Stimulated activated CD4-positive, alpha-beta T cell treated with anti-CD3 and anti-CD28 coated beads, TNF-alpha, amount 100 ng/mL, for 48 hours (primary cell): ENCODE measurements around the gene COG2.

Experiments used
- DNase-seq, 3 donors: peaks; one replicate each; pipeline ENCODE4 v3.0.0-alpha.2; 2020; ENCODE audit warnings: low read depth in 3 of 3

Gene COG2

GRCh38 chr1:230700132-230700531 lies 57.9 kb downstream of the COG2 start:
- no peak for DNase-seq

- DNase-seq = no peak
These were observed 59.2 kb downstream of the COG2 start for GRCh38 chr1:230701434-230701833.

GRCh38 chr1:230701895-230702768 lies 59.9 kb downstream of the COG2 start:
- no peak for DNase-seq

- DNase-seq = no peak
These were observed 60.8 kb downstream of the COG2 start for GRCh38 chr1:230702934-230703678.

- no peak for DNase-seq
These were observed 61.6 kb downstream of the COG2 start for GRCh38 chr1:230703679-230704385.

GRCh38 chr1:230704830-230705229 lies 62.5 kb downstream of the COG2 start:
- no peak for DNase-seq

- DNase-seq = no peak
These were observed 63.2 kb downstream of the COG2 start for GRCh38 chr1:230705289-230706019.

- no peak for DNase-seq
These were observed 63.9 kb downstream of the COG2 start for GRCh38 chr1:230706020-230706699.

GRCh38 chr1:230706887-230707731 lies 64.8 kb downstream of the COG2 start:
- DNase-seq = no peak

- DNase-seq = no peak
These were observed 65.7 kb downstream of the COG2 start for GRCh38 chr1:230707732-230708630.

GRCh38 chr1:230708631-230709580 lies 66.6 kb downstream of the COG2 start:
- no peak for DNase-seq

GRCh38 chr1:230709619-230710542 lies 67.6 kb downstream of the COG2 start:
- DNase-seq = no peak

GRCh38 chr1:230710543-230710904 lies 68.2 kb downstream of the COG2 start:
- no peak for DNase-seq

- no peak for DNase-seq
These were observed 69.0 kb downstream of the COG2 start for GRCh38 chr1:230711245-230711644.

- no peak for DNase-seq
These were observed 70.2 kb downstream of the COG2 start for GRCh38 chr1:230712470-230712942.

GRCh38 chr1:230713138-230713537 lies 70.9 kb downstream of the COG2 start:
- no peak for DNase-seq

- no peak for DNase-seq
These were observed 71.2 kb downstream of the COG2 start for GRCh38 chr1:230713547-230713914.
